ENCODE results near the gene CTBP1.

Gene CTBP1

GRCh38 chr4:1269209-1269608, 20.3 kb upstream of the CTBP1 start:
- no peak overlapping the region for H3K4me3 ChIP-seq (replicated peaks; ENCODE audit: insufficient read depth, low read length)
- no peak for DNase-seq (ENCODE audit: low read depth in 1 of 2, low spot score in 1 of 2)
- H3K27ac ChIP-seq (replicated peaks) = no peak overlapping the region
- H3K27me3 ChIP-seq (ENCODE audit: insufficient read depth, poor library complexity, severe bottlenecking) = no peaks in the 10 kb centered on the region
- TF ChIP-seq CTCF (IDR thresholded peaks at IDR 0.05; ENCODE audit: insufficient read depth, low read length) (no peak), GABPA (IDR thresholded peaks at IDR 0.05; ENCODE audit: low read depth) (no peak), POLR2AphosphoS5 (IDR thresholded peaks at IDR 0.05; ENCODE audit: low read depth) (no peak), REST (IDR thresholded peaks at IDR 0.05; ENCODE audit: insufficient replicate concordance, low read depth) (no peak), SPI1 (IDR thresholded peaks at IDR 0.05; ENCODE audit: borderline replicate concordance, low read depth) (no peak)

- no peaks in the 10 kb centered on the region for H3K27me3 ChIP-seq (ENCODE audit: insufficient read depth, poor library complexity, severe bottlenecking)
- no peak for DNase-seq (ENCODE audit: low read depth in 1 of 2, low spot score in 1 of 2)
- TF ChIP-seq SPI1 (IDR thresholded peaks at IDR 0.05; ENCODE audit: borderline replicate concordance, low read depth) = no peak
- no peak for TF ChIP-seq GABPA (IDR thresholded peaks at IDR 0.05; ENCODE audit: low read depth)
- TF ChIP-seq REST (IDR thresholded peaks at IDR 0.05; ENCODE audit: insufficient replicate concordance, low read depth) = no peak
- TF ChIP-seq CTCF (IDR thresholded peaks at IDR 0.05; ENCODE audit: insufficient read depth, low read length) = no peak
- no peak for TF ChIP-seq POLR2AphosphoS5 (IDR thresholded peaks at IDR 0.05; ENCODE audit: low read depth)
- H3K27ac ChIP-seq (replicated peaks) = no peak overlapping the region
- no peak overlapping the region for H3K4me3 ChIP-seq (replicated peaks; ENCODE audit: insufficient read depth, low read length)
Observed at GRCh38 chr4:1266881-1267763, 18.2 kb upstream of the CTBP1 start.

- Histone ChIP-seq H3K27me3 (ENCODE audit: insufficient read depth, poor library complexity, severe bottlenecking) (no peaks in the 10 kb centered on the region), H3K27ac (replicated peaks) (no peak overlapping the region), H3K4me3 (replicated peaks; ENCODE audit: insufficient read depth, low read length) (no peak overlapping the region)
- no peak for DNase-seq (ENCODE audit: low read depth in 1 of 2, low spot score in 1 of 2)
- TF ChIP-seq SPI1 (IDR thresholded peaks at IDR 0.05; ENCODE audit: borderline replicate concordance, low read depth) (no peak), POLR2AphosphoS5 (IDR thresholded peaks at IDR 0.05; ENCODE audit: low read depth) (no peak), CTCF (IDR thresholded peaks at IDR 0.05; ENCODE audit: insufficient read depth, low read length) (no peak), REST (IDR thresholded peaks at IDR 0.05; ENCODE audit: insufficient replicate concordance, low read depth) (no peak), GABPA (IDR thresholded peaks at IDR 0.05; ENCODE audit: low read depth) (no peak)
Observed at GRCh38 chr4:1265351-1265750, 16.4 kb upstream of the CTBP1 start.
